Measurements from ENCODE around the gene TM9SF1. TPM values are rescaled to one million over a fixed set of nuclear protein-coding genes. Genes with fewer than 3 reads are reported as not detected.
A peak's percentile ranks its signal among the peaks of the same experiment; 100 is the strongest.
"Not testable (repeated sequence)": the region's sequence is repeated elsewhere in the genome, so short reads cannot be mapped to it uniquely, and the experiment has no call there.

Gene TM9SF1
- total RNA-seq, 1 donor from 2014 or later: 60.3 TPM

DNA sequence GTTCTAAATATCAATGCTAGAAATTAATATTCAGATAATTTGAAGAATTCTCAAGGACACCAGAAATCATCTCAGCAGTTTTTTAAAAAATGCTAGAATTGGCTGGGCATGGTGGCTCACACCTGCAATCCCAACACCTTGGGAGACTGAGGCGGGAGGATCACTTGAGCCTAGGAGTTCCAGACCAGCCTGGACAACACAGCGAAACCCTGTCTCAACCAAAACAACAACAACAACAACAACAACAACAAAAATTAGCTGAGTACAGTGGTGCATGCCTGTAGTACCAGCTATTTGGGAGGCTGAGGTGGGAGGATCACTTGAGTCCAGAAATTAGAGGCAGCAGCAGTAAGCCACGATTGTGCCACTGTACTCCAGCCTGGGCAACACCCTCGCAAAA, 23.8 kb upstream of the TM9SF1 start:
- H3K27ac Mint-ChIP-seq (ENCODE audit: unreplicated experiment): no peak overlapping the region

DNA sequence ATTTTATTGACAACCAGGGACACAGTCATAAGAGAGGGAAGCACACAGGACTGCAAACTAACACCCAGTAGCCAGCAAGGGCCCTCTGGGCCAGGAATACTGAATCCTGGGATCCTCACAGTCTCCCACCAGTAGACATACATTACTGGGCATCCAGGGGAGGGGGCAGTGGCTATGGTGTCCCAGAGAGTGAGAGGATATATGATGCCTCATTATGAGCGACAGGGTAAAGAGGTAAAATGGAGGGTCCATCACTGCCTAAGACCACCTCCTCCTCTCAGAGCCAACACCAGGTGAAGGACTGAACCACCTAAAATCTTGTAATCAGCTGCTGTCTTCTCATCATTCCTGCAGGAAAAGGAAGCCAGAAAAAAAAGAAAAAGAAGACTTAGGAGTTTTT, 21.6 kb upstream of the TM9SF1 start:
- H3K27ac Mint-ChIP-seq (ENCODE audit: unreplicated experiment); H3K4me3 Mint-ChIP-seq (ENCODE audit: unreplicated experiment); H3K36me3 Mint-ChIP-seq (ENCODE audit: low read depth); H3K27me3 Mint-ChIP-seq (ENCODE audit: low read depth); H3K9me3 Mint-ChIP-seq (ENCODE audit: low read depth); DNase-seq (ENCODE audit: low spot score): not testable (repeated sequence)
- peaks cover 36% of the 10 kb centered on the region for H3K4me1 Mint-ChIP-seq (ENCODE audit: low read depth)

More for the DNA sequence above, 23.8 kb upstream of the TM9SF1 start:
- Mint-ChIP-seq H3K36me3 (ENCODE audit: low read depth) (no peaks in the 10 kb centered on the region), H3K4me1 (ENCODE audit: low read depth) (peaks cover 18% of the 10 kb centered on the region), H3K4me3 (ENCODE audit: unreplicated experiment) (no peak overlapping the region), H3K27me3 (ENCODE audit: low read depth) (no peaks in the 10 kb centered on the region), H3K9me3 (ENCODE audit: low read depth) (no peaks in the 10 kb centered on the region)
- TF ChIP-seq, protein P1, sequence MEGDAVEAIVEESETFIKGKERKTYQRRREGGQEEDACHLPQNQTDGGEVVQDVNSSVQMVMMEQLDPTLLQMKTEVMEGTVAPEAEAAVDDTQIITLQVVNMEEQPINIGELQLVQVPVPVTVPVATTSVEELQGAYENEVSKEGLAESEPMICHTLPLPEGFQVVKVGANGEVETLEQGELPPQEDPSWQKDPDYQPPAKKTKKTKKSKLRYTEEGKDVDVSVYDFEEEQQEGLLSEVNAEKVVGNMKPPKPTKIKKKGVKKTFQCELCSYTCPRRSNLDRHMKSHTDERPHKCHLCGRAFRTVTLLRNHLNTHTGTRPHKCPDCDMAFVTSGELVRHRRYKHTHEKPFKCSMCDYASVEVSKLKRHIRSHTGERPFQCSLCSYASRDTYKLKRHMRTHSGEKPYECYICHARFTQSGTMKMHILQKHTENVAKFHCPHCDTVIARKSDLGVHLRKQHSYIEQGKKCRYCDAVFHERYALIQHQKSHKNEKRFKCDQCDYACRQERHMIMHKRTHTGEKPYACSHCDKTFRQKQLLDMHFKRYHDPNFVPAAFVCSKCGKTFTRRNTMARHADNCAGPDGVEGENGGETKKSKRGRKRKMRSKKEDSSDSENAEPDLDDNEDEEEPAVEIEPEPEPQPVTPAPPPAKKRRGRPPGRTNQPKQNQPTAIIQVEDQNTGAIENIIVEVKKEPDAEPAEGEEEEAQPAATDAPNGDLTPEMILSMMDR (IDR thresholded peaks at IDR 0.05): no peak
- DNase-seq (ENCODE audit: low spot score): no peak

DNA sequence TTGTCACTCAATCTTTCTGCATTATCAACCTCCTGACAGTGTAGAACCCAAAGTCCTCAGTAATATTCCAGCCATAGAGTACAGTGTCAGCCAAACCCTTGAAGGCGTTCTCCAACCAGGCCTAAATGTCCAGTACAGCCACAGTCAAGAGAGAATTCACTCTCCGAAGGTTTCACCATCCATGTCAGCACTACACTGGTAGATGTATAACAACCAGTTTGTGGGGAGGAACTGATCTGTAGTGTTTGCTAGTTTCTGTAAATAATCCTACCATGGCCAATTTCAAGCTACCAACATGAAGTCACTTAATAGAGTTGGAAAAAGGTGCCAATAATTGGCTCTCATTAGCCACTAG, 21.1 kb upstream of the TM9SF1 start:
- Mint-ChIP-seq H3K4me3 (ENCODE audit: unreplicated experiment) (peak overlapping the region; percentile 94), H3K27ac (ENCODE audit: unreplicated experiment) (peak overlapping the region; percentile 100), H3K36me3 (ENCODE audit: low read depth) (no peaks in the 10 kb centered on the region), H3K27me3 (ENCODE audit: low read depth) (no peaks in the 10 kb centered on the region), H3K4me1 (ENCODE audit: low read depth) (peaks cover 41% of the 10 kb centered on the region), H3K9me3 (ENCODE audit: low read depth) (no peaks in the 10 kb centered on the region)
- TF ChIP-seq, protein P1 (IDR thresholded peaks at IDR 0.05): no peak
- no peak for DNase-seq (ENCODE audit: low spot score)

DNA sequence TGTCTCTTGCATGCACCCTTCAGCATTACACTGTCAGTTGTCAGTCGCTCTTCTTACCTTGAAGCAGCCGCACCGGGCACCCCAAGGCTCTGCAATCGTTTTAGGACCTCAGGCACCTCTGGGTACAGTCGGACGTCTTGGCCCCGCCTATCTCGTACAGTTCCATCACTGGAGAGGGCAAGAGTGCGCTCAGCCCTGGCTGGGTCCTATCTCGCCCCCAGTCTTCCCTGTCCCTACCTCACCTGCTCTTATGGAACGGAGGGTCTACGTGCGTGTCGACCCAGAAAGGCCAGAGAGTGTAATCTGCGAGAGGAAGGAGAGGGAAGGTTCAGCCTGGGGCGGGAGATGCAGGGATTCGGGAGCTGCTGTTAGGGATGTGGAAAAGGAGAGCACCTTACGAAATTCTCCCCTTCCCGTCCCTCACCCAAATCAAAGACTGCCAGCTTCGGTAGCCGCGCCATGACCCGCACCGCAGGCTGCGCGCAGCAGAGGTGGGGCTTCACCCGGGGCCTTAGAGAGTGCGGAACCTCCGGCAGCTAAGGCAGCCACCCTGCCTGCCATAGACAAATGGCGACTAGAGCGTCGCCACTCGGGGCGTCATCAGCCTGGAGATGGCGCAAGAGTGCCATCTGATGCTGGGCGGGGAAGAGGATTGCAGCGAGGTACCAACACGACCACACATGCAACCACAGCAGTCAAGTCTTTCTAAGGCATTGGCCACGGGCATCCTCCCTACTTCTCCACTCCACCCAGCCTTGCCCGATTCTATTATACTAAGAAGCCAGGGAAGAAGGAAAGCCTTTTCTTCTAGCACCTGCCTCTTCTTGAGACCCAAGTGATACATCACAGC, 20.5 kb upstream of the TM9SF1 start, which contains the start of gene MDP1:
TSS of gene MDP1 (minus strand) at position 572 of the 850 bp plus-strand sequence. CDS start at position 461, 111 bp downstream.
- Mint-ChIP-seq H3K4me3 (ENCODE audit: unreplicated experiment) (peak within 1 kb of the TSS; percentile 94), H3K27me3 (ENCODE audit: low read depth) (no peaks in the 10 kb centered on the region), H3K4me1 (ENCODE audit: low read depth) (peaks cover 41% of the 10 kb centered on the region), H3K9me3 (ENCODE audit: low read depth) (no peaks in the 10 kb centered on the region), H3K27ac (ENCODE audit: unreplicated experiment) (peak within 1 kb of the TSS; percentile 100), H3K36me3 (ENCODE audit: low read depth) (peaks cover under 1% of the 10 kb centered on the region)
- DNase-seq (ENCODE audit: low spot score): no peak
- TF ChIP-seq, protein P1 (IDR thresholded peaks at IDR 0.05): peak; percentile 79

DNA sequence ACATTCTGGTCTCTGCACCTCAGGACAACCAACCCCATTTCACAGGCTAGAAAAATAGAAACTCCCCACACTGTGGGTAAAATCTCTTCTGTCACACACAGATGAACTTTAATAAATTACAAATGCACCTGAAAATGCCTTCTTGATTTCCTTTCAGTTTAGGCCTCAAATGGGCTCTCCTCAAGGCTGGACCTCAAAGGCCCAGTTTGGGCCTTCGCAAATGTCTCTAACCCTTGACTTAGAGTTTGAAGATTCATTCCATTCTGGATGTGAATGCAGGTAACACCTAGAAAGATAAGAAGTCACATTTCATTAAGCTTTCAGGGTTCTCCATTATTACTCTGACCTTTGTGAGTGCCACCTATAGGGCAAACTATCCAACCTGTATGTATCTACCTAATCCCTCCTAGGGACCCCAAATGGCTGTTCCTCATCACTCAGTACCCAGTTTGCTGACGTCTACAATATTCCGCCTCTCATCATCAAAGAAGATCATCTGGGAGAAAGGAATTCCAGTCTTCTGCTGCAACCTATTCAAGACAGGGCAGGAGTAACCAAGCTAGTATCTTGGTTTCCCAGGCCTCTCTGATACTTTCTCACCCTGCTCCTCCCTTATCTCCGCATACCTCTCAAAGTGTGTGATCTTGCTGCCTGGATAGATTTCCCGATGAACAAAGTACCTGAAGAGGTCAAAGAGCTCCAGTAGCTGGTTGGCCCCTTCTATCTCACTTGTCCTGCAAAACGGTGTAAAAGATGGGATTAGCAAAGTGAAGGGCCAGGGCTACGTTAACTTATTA, 18.8 kb upstream of the TM9SF1 start:
- TF ChIP-seq, protein P1 (IDR thresholded peaks at IDR 0.05): no peak
- no peaks in the 10 kb centered on the region for H3K9me3 Mint-ChIP-seq (ENCODE audit: low read depth)
- peaks cover 41% of the 10 kb centered on the region for H3K4me1 Mint-ChIP-seq (ENCODE audit: low read depth)
- no peak for DNase-seq (ENCODE audit: low spot score)
- H3K4me3 Mint-ChIP-seq (ENCODE audit: unreplicated experiment): peak overlapping the region; percentile 95
- H3K27me3 Mint-ChIP-seq (ENCODE audit: low read depth): no peaks in the 10 kb centered on the region
- H3K36me3 Mint-ChIP-seq (ENCODE audit: low read depth): peaks cover 7% of the 10 kb centered on the region
- H3K27ac Mint-ChIP-seq (ENCODE audit: unreplicated experiment): peak overlapping the region; percentile 100

Data from chondrocyte (in vitro differentiated cells).